ENCODE results near the gene TBL1XR1. TPM values are rescaled to one million over a fixed set of nuclear protein-coding genes. Genes with fewer than 3 reads are reported as not detected.
A peak's percentile ranks its signal among the peaks of the same experiment; 100 is the strongest.
"Not testable (repeated sequence)": the region's sequence is repeated elsewhere in the genome, so short reads cannot be mapped to it uniquely, and the experiment has no call there.

Gene TBL1XR1
- total RNA-seq, 1 donor from 2014 or later, result 203 TPM

DNA sequence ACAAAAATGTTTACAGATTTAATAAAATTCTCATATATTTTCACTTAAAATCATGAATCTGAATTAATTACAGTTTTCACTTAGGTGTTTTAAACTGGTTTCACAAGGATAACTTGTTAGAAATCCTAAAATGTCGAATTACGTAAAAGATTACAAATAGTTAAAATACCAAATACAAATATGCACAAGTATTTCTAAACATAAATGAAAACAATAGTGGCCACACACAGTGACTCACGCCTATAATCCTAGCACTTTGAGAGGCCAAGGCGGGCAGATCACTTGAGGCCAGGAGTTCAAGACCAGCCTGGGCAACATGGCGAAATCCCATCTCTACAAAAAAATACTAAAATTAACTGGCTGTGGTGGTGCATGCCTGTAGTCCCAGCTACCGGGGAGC is 10.9 kb upstream of the TBL1XR1 start:
- FAIRE-seq (no peak), DNase-seq (ENCODE audit: low read depth) (no peak)
- no peaks in the 10 kb centered on the region for H3K36me3 ChIP-seq (ENCODE audit: control insufficient read depth, insufficient read depth, low read length)
- TF ChIP-seq, protein P1, sequence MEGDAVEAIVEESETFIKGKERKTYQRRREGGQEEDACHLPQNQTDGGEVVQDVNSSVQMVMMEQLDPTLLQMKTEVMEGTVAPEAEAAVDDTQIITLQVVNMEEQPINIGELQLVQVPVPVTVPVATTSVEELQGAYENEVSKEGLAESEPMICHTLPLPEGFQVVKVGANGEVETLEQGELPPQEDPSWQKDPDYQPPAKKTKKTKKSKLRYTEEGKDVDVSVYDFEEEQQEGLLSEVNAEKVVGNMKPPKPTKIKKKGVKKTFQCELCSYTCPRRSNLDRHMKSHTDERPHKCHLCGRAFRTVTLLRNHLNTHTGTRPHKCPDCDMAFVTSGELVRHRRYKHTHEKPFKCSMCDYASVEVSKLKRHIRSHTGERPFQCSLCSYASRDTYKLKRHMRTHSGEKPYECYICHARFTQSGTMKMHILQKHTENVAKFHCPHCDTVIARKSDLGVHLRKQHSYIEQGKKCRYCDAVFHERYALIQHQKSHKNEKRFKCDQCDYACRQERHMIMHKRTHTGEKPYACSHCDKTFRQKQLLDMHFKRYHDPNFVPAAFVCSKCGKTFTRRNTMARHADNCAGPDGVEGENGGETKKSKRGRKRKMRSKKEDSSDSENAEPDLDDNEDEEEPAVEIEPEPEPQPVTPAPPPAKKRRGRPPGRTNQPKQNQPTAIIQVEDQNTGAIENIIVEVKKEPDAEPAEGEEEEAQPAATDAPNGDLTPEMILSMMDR (IDR thresholded peaks at IDR 0.05; ENCODE audit: insufficient read depth, low read length, severe bottlenecking), result no peak
- no peaks in the 10 kb centered on the region for H3K27me3 ChIP-seq (ENCODE audit: control insufficient read depth, insufficient read depth, low read length)
- H3K4me3 ChIP-seq (ENCODE audit: low read depth, low read length), result no peak overlapping the region

DNA sequence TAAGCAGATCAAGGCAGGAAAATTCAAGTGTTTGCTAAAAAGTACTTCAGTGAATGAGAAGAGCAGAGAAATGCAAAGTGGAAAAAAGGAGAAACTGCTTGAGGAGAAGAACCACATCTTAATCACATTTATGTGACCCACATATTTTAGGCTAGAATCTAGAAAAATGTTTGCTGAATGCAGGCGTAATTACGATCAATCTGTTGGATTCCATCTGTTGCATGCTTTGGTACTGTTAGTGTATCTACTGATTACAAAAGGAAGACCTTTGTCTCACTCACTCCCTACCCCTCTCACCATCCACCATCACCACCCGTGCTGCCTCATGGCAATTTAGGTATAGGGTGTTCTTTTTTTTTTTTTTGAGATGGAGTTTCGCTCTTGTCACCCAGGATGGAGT is 9.7 kb upstream of the TBL1XR1 start:
- FAIRE-seq, result no peak
- no peak for DNase-seq (ENCODE audit: low read depth)
- Histone ChIP-seq H3K27me3 (ENCODE audit: control insufficient read depth, insufficient read depth, low read length) (no peaks in the 10 kb centered on the region), H3K36me3 (ENCODE audit: control insufficient read depth, insufficient read depth, low read length) (no peaks in the 10 kb centered on the region), H3K4me3 (ENCODE audit: low read depth, low read length) (no peak overlapping the region)
- TF ChIP-seq, protein P1 (IDR thresholded peaks at IDR 0.05; ENCODE audit: insufficient read depth, low read length, severe bottlenecking), result no peak

DNA sequence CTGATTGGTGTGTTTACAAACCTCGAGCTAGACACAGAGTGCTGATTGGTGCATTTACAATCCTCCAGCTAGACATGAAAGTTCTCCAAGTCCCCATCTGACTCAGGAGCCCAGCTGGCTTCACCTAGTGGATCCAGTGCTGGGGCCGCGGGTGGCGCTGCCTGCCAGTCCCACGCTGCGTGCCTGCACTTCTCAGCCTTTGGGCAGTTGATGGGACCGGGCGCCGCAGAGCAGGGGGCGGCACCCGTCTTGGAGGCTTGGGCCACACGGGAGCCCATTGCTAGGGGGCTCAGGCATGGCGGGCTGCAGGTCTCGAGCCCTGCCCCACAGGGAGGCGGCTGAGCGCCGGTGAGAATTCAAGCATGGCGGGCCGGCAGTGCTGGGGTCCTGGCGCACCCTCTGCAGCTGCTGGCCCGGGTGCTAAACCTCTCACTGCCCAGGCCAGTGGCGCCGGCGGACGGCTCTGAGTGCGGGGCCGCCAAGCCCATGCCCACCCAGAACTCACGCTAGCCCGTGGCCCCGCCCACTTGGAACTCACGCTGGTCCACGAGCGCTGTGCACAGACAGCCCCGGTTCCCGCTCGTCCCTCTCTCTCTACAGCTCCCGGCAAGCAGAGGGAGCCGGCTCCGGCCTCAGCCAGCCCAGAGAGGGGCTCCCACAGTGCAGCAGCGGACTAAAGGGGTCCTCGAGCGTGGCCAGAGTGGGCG is 6.6 kb upstream of the TBL1XR1 start:
- FAIRE-seq, result no peak
- H3K4me3 ChIP-seq (ENCODE audit: low read depth, low read length), result no peak overlapping the region
- TF ChIP-seq, protein P1 (IDR thresholded peaks at IDR 0.05; ENCODE audit: insufficient read depth, low read length, severe bottlenecking), result no peak
- DNase-seq (ENCODE audit: low read depth), result no peak
- H3K27me3 ChIP-seq (ENCODE audit: control insufficient read depth, insufficient read depth, low read length), result no peaks in the 10 kb centered on the region
- no peaks in the 10 kb centered on the region for H3K36me3 ChIP-seq (ENCODE audit: control insufficient read depth, insufficient read depth, low read length)

DNA sequence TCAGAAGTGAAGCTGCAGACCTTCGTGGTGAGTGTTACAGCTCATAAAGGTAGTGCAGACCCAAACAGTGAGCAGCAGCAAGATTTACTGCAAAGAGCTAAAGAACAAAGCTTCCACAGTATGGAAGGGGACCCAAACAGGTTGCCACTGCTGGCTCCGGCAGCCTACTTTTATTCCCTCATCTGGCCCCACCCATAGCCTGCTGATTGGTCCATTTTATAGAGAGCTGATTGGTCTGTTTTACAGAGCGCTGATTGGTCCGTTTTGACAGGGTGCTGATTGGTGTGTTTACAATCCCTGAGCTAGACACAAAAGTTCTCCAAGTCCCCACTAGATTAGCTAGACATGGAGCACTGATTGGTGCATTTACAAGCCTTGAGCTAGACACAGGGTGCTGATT is 5.7 kb upstream of the TBL1XR1 start:
- not testable (repeated sequence) for H3K36me3 ChIP-seq (ENCODE audit: control insufficient read depth, insufficient read depth, low read length); FAIRE-seq

DNA sequence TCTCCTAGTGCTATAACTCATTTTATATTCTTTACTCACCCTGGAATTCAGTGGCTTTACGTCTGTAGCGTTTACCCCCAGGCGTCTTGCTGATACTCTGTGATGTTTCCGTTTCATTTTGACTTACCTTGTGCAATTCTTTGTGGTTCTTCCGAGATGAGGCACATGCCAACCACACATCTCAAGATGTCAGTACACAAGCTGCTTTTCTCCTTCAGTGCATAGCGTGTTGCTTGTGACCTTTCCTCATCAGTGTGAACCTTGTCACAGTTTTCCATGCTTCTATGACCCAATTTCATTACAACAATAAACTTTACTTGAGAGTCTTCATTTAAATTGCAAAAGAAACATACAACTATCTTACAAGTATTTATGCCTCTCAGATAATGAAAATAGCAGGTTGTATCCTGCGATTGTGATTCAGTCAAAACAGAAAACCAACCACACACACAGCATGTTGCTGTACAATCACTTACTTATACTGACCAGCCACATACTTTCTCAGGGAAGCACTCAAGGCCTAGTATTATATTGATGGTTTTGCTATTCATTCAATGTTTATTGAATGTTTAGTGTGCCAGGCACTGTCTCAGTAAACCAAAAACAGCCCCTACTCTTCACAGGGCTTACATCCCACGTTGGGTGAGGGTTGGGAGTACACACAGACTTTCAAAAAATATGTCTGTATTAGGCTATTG is 4.6 kb upstream of the TBL1XR1 start:
- Histone ChIP-seq H3K36me3 (ENCODE audit: control insufficient read depth, insufficient read depth, low read length) (no peaks in the 10 kb centered on the region), H3K4me3 (ENCODE audit: low read depth, low read length) (no peak overlapping the region), H3K27me3 (ENCODE audit: control insufficient read depth, insufficient read depth, low read length) (no peaks in the 10 kb centered on the region)
- TF ChIP-seq, protein P1 (IDR thresholded peaks at IDR 0.05; ENCODE audit: insufficient read depth, low read length, severe bottlenecking), result no peak
- peak; percentile 70 for DNase-seq (ENCODE audit: low read depth)
- FAIRE-seq, result no peak

More for the DNA sequence above, 5.7 kb upstream of the TBL1XR1 start:
- not testable (repeated sequence) for H3K4me3 ChIP-seq (ENCODE audit: low read depth, low read length); H3K27me3 ChIP-seq (ENCODE audit: control insufficient read depth, insufficient read depth, low read length); DNase-seq (ENCODE audit: low read depth)

DNA sequence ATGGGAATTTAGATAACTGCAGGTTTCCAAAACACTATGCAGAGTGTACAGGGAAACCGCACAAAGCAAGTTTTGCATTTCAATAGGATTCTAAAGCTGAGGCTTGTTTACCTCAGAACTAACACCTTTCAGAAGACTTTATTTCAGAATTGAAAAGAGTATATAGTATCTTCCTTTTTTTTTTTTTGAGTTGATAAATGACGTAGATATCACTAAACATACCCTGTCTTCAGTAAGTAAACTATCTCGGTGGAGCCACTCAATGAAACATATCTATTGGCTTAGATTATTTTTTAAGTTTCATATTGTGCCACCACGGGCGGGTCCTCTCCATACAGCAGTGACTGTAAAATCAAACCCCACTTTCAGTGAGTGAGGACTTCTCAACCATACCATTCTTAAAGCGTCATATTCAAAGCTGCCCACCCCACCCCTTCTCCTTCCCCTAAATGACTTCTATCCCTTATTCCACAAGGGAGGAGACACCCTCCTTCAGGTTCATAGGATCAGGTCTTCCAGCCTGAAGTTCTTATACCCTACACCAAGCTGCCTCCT is 2.0 kb upstream of the TBL1XR1 start:
- FAIRE-seq, result no peak
- Histone ChIP-seq H3K4me3 (ENCODE audit: low read depth, low read length) (no peak overlapping the region), H3K36me3 (ENCODE audit: control insufficient read depth, insufficient read depth, low read length) (no peaks in the 10 kb centered on the region), H3K27me3 (ENCODE audit: control insufficient read depth, insufficient read depth, low read length) (no peaks in the 10 kb centered on the region)
- DNase-seq (ENCODE audit: low read depth), result no peak
- TF ChIP-seq, protein P1 (IDR thresholded peaks at IDR 0.05; ENCODE audit: insufficient read depth, low read length, severe bottlenecking), result no peak

Measured in bronchial epithelial cell (primary cell).